AG09309 (cell line): ENCODE data around the gene METTL26.

Experiments
- DNase-seq: peaks from one replicate; pipeline ENCODE4 v3.0.0-alpha.2; 2010; ENCODE audit warnings: low read depth
- H3K4me3 ChIP-seq: 2 replicates; pipeline ENCODE4 v1.5.1; 2011; ENCODE audit warnings: mild to moderate bottlenecking, low read depth, low read length, moderate library complexity; ENCODE audit not compliant: control insufficient read depth
- CTCF ChIP-seq: IDR thresholded peaks from 2 replicates; pipeline ENCODE4 v1.5.1; 2011; ENCODE audit warnings: mild to moderate bottlenecking, low read depth, low read length, inconsistent platforms; ENCODE audit not compliant: insufficient read depth, control insufficient read depth; ENCODE audit errors: missing control alignments

Gene METTL26

DNA sequence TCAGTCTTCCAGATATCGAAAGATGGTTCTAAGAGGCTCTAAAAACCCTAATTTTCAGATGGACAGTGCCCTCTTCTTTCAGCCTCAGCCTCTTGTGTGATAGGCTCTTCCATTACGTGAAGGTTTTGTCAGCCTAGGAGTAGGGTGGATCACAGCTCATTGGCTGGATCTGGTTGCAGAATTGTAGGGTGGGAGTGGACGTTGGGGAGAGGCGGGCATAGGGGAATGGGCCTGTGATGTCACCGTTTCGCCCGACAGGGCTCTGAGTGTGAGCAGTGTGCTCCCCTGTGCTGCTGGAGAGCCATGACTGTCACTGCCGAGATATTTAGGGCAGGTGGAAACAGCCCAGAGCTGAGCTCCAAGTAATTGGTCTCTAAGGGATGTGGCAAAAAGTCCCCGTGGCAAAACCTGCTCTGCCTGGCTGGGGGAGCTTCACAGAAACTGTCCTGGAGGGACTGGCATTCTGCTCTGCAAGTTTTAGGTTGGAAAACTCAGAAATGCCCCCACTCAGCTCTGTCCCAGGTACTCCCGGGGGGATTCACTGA lies 11.5 kb downstream of the METTL26 start:
- H3K4me3 ChIP-seq = no peak overlapping the region
- DNase-seq = no peak
- TF ChIP-seq CTCF = no peak

GRCh38 chr16:622920-623280 lies 13.2 kb downstream of the METTL26 start:
- no peak overlapping the region for H3K4me3 ChIP-seq
- DNase-seq = no peak
- no peak for TF ChIP-seq CTCF

GRCh38 chr16:621526-622105 lies 14.5 kb downstream of the METTL26 start:
- H3K4me3 ChIP-seq = no peak overlapping the region
- TF ChIP-seq CTCF = no peak
- DNase-seq = no peak

- TF ChIP-seq CTCF = no peak
- no peak for DNase-seq
- no peak overlapping the region for H3K4me3 ChIP-seq
Observed at GRCh38 chr16:620700-621525, 15.2 kb downstream of the METTL26 start.

DNA sequence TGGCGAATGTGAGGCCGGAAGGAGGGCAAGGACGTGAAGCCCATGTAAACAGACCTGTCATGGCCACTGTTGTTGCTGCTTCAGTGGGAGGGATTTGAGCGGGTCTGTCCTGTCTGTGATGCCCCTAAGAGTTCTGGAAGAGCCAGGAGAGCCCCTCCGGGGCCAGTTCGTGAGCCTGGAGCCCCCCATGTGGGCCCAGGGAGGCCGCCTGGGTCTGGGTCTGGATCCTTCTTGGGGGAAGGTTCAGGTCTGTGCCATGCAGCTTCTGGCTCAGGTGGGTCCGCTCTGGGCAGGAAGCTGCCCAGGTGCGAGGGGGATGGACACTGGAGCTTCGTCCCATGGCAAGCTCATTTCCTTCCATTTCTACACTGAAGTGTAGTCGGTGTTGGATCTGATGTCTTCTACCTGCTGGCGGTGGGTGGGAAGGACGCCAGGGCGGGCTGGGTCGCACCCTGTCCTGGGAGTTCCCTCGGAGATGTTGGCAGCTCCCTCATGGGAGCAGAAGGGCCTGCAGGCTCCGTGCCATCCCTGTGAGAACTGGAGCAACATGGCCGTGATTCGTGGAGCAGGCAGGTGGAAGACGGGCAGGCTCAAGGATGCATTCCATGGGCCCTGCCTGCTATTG lies 16.5 kb downstream of the METTL26 start:
- no peak for DNase-seq
- no peak overlapping the region for H3K4me3 ChIP-seq
- no peak for TF ChIP-seq CTCF

- no peak for DNase-seq
- no peak for TF ChIP-seq CTCF
- no peak overlapping the region for H3K4me3 ChIP-seq
Observed at GRCh38 chr16:617855-618254, 18.2 kb downstream of the METTL26 start.
